Hematopoietic multipotent progenitor cell treated with erythropoietin and hydrocortisone succinate and interleukin-3 and kit ligand, for 17 days (in vitro differentiated cells): ENCODE data around the gene NAA20.

ENCODE experiments used
- DNase-seq: peaks from one replicate; pipeline ENCODE4 v3.0.0-alpha.2; 2015; ENCODE audit warnings: low spot score

Gene NAA20

GRCh38 chr20:20076297-20077065, 59.3 kb downstream of the NAA20 start:
- DNase-seq, result no peak

- DNase-seq, result no peak
Observed at GRCh38 chr20:20078041-20078440, 60.9 kb downstream of the NAA20 start.

GRCh38 chr20:20079102-20079784, 62.1 kb downstream of the NAA20 start:
- no peak for DNase-seq
